Liver (tissue), 9 donors: ENCODE measurements around the gene UBAP1L. TPM values are rescaled to one million over a fixed set of nuclear protein-coding genes. Genes with fewer than 3 reads are reported as not detected.

Experiments
- DNase-seq: peaks from one replicate; pipeline ENCODE4 v3.0.0-alpha.2; 2017; ENCODE audit warnings: low spot score
- H3K27ac ChIP-seq, 2 donors: one replicate each; pipeline ENCODE4 v1.7.0; 2013; ENCODE audit warnings: inconsistent platforms in 2 of 2, low read length in 2 of 2, control low read depth in 1 of 2, low read depth in 1 of 2, mild to moderate bottlenecking in 1 of 2
- H3K27me3 ChIP-seq, 4 donors: one replicate each; pipeline versions ENCODE4 v1.6.1 to v1.7.0; 2013; ENCODE audit warnings: low read length in 3 of 4, inconsistent platforms in 1 of 4, mild to moderate bottlenecking in 1 of 4, moderate library complexity in 1 of 4; ENCODE audit not compliant: control insufficient read depth in 4 of 4, insufficient read depth in 4 of 4
- H3K36me3 ChIP-seq, 4 donors: one replicate each; pipeline versions ENCODE4 v1.6.1 to v1.7.0; 2013; ENCODE audit warnings: low read length in 3 of 4, mild to moderate bottlenecking in 3 of 4, low read depth in 1 of 4, moderate library complexity in 1 of 4; ENCODE audit not compliant: control insufficient read depth in 4 of 4, insufficient read depth in 3 of 4
- H3K4me1 ChIP-seq, 4 donors: one replicate each; pipeline versions ENCODE4 v1.6.1 to v1.7.0; 2013; ENCODE audit warnings: low read length in 3 of 4, mild to moderate bottlenecking in 3 of 4, moderate library complexity in 1 of 4; ENCODE audit not compliant: control insufficient read depth in 4 of 4, insufficient read depth in 4 of 4
- H3K4me3 ChIP-seq, 3 donors: one replicate each; pipeline versions ENCODE4 v1.6.1 to v1.7.0; 2013; ENCODE audit warnings: low read length in 3 of 3, control low read depth in 1 of 3, low read depth in 1 of 3, mild to moderate bottlenecking in 1 of 3
- H3K9ac ChIP-seq, 2 donors: one replicate each; pipeline ENCODE4 v1.7.0; 2013; ENCODE audit warnings: low read length in 2 of 2, mild to moderate bottlenecking in 2 of 2, moderate library complexity in 2 of 2, control low read depth in 1 of 2, low read depth in 1 of 2
- H3K9me3 ChIP-seq, 4 donors: one replicate each; pipeline versions ENCODE4 v1.6.1 to v1.7.0; 2013; ENCODE audit warnings: low read length in 3 of 4; ENCODE audit not compliant: control insufficient read depth in 4 of 4
- FOXA1 ChIP-seq: IDR thresholded peaks from 2 replicates; pipeline ENCODE4 v1.6.1; 2016; ENCODE audit warnings: antibody characterized with exemption
- FOXA2 ChIP-seq: IDR thresholded peaks from 2 replicates; pipeline ENCODE4 v1.6.1; 2016; ENCODE audit warnings: antibody characterized with exemption
- GABPA ChIP-seq, 2 donors: IDR thresholded peaks in 1 of 2; conservative IDR thresholded peaks in 1 of 2; 2 replicates each; pipeline ENCODE4 v1.6.1; 2016; ENCODE audit warnings: antibody characterized with exemption in 2 of 2, mild to moderate bottlenecking in 1 of 2, moderate library complexity in 1 of 2
- HNF4A ChIP-seq, 2 donors: conservative IDR thresholded peaks; 2 replicates each; pipeline ENCODE4 v1.6.1; 2016; ENCODE audit warnings: antibody characterized with exemption in 2 of 2, mild to moderate bottlenecking in 2 of 2
- HNF4G ChIP-seq: IDR thresholded peaks from 2 replicates; pipeline ENCODE4 v1.6.1; 2016; ENCODE audit warnings: antibody characterized with exemption
- JUND ChIP-seq, 2 donors: IDR thresholded peaks; 2 replicates each; pipeline ENCODE4 v1.6.1; 2016; ENCODE audit warnings: antibody characterized with exemption in 2 of 2
- NR2F2 ChIP-seq: IDR thresholded peaks from 2 replicates; pipeline ENCODE4 v1.6.1; 2016; ENCODE audit warnings: antibody characterized with exemption
- RAD21 ChIP-seq, 2 donors: IDR thresholded peaks; 2 replicates each; pipeline ENCODE4 v1.6.1; 2016; ENCODE audit warnings: antibody characterized with exemption in 2 of 2, mild to moderate bottlenecking in 2 of 2
- YY1 ChIP-seq: IDR thresholded peaks from 2 replicates; pipeline ENCODE4 v1.6.1; 2016; ENCODE audit warnings: antibody characterized with exemption, mild to moderate bottlenecking
- WGBS: extraction: QIAGEN DNeasy Blood & Tissue Kit; methylation state at CpG from one replicate; pipeline ENCODE4 v1.1.7; 2013; 5-methylcytosine and 5-hydroxymethylcytosine counted together
- polyA plus RNA-seq, 2 donors: library from polyadenylated mRNA; stranded (reverse) in 1 of 2; unstranded in 1 of 2; fragments of 200-250 nt in 1 of 2; fragments of >200 nt in 1 of 2; fragmentation: Nextera tagmentation in 1 of 2; extraction: Ambion mirVana in 1 of 2; gene quantifications; one replicate each; pipeline versions ENCODE4 v1.2.1 to v1.2.3, GENCODE V29; 2013 to 2015
- total RNA-seq, 2 donors: library from RNA; depleted of rRNA; stranded (reverse); fragments of >200 nt; gene quantifications; one replicate each; pipeline ENCODE4 v1.2.3, GENCODE V29; 2014
- TF ChIP-seq, protein P1 (sequence below): IDR thresholded peaks from 2 replicates; pipeline ENCODE4 v1.6.1; 2016; ENCODE audit warnings: antibody characterized with exemption, mild to moderate bottlenecking
- TF ChIP-seq, protein P2 (sequence below): IDR thresholded peaks from 2 replicates; pipeline ENCODE4 v1.6.1; 2016; ENCODE audit warnings: antibody characterized with exemption
- TF ChIP-seq, protein P3 (sequence below): fragments of 150-350 bp; IDR thresholded peaks from 2 replicates; pipeline ENCODE4 v1.5.1; 2017; ENCODE audit warnings: improper control_type of control experiment, low read depth, low read length; ENCODE audit not compliant: missing input control
- TF ChIP-seq, protein P4 (sequence below): IDR thresholded peaks from 2 replicates; pipeline ENCODE4 v1.6.1; 2016; ENCODE audit warnings: antibody characterized with exemption
- TF ChIP-seq, protein P5 (sequence below): IDR thresholded peaks from 2 replicates; pipeline ENCODE4 v1.6.1; 2016; ENCODE audit warnings: antibody characterized with exemption
- donor health status: healthy.
- donor health status: healthy.
- donor health status: healthy.
- donor health status: healthy.
- donor health status: healthy.

UBAP1L gene
- total and polyA plus RNA-seq, 4 donors = 0.57 to 6.9 (median 0.90) TPM

DNA sequence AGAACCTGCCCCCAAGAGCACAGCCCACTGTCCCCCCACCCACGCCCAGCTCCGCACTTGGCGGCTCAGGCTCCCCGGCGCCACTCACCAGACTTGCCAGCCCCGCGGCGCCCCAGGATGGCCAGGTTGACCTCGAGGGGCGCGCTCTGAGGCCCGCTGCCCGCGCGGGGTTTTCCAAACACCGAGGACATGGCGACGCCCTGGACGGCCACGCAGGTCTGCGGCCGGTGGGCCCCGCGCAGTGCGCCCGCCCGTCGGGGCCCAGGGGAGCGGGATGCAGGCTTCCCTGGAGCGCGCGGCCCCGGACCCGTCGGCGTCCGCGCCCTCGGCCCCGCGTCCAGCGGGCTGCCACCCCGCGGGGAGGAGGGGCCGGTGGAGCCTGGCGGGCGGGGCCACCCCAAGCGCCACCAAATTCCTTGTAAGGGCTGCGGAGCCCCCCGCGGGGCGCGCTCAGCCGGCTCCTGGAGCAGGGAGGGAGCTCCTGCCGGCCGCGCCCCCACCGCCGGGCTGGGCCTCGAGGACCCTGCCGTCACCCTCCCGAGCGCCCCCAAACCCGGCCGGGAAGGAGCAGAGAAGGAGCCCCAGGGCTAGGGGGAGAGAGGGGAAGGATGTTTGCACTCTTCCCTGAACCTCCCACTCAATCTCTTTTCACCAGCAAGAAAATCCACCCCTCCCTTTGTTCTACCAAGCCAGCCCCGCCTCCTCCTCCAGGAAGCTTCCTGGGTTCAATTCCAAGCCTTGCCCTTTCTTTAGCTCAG lies 47.2 kb downstream of the UBAP1L start, which contains the start of gene RASL12:
Gene RASL12, minus strand, starts transcription at position 347 of the 758 bp plus-strand sequence. Its CDS starts 156 bp downstream, at position 191.
- Histone ChIP-seq H3K27ac (no peak within 1 kb of the TSS), H3K4me3 (peak within 1 kb of the TSS in 1 of 3 donors; percentile 27), H3K9me3 (no peaks in the 10 kb centered on the region), H3K4me1 (peaks cover 0 to 2% (median 0%) of the 10 kb centered on the region in 4 donors), H3K9ac (no peak within 1 kb of the TSS), H3K27me3 (no peaks in the 10 kb centered on the region), H3K36me3 (no peaks in the 10 kb centered on the region)
- TF ChIP-seq, protein P1, sequence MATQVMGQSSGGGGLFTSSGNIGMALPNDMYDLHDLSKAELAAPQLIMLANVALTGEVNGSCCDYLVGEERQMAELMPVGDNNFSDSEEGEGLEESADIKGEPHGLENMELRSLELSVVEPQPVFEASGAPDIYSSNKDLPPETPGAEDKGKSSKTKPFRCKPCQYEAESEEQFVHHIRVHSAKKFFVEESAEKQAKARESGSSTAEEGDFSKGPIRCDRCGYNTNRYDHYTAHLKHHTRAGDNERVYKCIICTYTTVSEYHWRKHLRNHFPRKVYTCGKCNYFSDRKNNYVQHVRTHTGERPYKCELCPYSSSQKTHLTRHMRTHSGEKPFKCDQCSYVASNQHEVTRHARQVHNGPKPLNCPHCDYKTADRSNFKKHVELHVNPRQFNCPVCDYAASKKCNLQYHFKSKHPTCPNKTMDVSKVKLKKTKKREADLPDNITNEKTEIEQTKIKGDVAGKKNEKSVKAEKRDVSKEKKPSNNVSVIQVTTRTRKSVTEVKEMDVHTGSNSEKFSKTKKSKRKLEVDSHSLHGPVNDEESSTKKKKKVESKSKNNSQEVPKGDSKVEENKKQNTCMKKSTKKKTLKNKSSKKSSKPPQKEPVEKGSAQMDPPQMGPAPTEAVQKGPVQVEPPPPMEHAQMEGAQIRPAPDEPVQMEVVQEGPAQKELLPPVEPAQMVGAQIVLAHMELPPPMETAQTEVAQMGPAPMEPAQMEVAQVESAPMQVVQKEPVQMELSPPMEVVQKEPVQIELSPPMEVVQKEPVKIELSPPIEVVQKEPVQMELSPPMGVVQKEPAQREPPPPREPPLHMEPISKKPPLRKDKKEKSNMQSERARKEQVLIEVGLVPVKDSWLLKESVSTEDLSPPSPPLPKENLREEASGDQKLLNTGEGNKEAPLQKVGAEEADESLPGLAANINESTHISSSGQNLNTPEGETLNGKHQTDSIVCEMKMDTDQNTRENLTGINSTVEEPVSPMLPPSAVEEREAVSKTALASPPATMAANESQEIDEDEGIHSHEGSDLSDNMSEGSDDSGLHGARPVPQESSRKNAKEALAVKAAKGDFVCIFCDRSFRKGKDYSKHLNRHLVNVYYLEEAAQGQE = no peak
- 18% methylated on average over 66 of the region's 66 CpGs for WGBS
- no peak for DNase-seq

DNA sequence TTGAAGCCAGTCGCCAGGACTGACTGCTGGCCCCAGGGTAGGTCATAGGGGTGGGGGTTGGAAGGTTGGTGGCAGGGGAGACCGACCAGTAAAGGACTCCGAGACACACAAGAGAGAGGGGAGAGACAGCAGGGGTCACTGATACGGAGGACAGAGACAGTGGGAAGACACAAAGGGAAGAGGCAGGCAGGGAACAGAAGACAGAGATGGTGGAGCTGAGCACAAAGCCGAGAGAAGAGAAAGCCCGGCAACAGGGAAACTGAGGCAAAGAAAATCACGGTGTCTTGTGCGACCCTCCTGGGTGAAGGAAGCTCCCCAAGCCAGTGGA lies 47.7 kb downstream of the UBAP1L start:
- no peak for DNase-seq
- Histone ChIP-seq H3K27ac (no peak overlapping the region), H3K9ac (no peak overlapping the region), H3K4me3 (peak overlapping the region in 1 of 3 donors; percentile 27), H3K36me3 (no peaks in the 10 kb centered on the region), H3K9me3 (no peaks in the 10 kb centered on the region), H3K27me3 (no peaks in the 10 kb centered on the region), H3K4me1 (peaks cover 0 to 2% (median 0%) of the 10 kb centered on the region in 4 donors)
- WGBS = 35% methylated on average over 8 of the region's 8 CpGs
- no peak for TF ChIP-seq YY1
- TF ChIP-seq, protein P2, sequence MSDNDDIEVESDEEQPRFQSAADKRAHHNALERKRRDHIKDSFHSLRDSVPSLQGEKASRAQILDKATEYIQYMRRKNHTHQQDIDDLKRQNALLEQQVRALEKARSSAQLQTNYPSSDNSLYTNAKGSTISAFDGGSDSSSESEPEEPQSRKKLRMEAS = no peak
- TF ChIP-seq, protein P3, sequence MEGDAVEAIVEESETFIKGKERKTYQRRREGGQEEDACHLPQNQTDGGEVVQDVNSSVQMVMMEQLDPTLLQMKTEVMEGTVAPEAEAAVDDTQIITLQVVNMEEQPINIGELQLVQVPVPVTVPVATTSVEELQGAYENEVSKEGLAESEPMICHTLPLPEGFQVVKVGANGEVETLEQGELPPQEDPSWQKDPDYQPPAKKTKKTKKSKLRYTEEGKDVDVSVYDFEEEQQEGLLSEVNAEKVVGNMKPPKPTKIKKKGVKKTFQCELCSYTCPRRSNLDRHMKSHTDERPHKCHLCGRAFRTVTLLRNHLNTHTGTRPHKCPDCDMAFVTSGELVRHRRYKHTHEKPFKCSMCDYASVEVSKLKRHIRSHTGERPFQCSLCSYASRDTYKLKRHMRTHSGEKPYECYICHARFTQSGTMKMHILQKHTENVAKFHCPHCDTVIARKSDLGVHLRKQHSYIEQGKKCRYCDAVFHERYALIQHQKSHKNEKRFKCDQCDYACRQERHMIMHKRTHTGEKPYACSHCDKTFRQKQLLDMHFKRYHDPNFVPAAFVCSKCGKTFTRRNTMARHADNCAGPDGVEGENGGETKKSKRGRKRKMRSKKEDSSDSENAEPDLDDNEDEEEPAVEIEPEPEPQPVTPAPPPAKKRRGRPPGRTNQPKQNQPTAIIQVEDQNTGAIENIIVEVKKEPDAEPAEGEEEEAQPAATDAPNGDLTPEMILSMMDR = no peak
- TF ChIP-seq HNF4G = no peak
- no peak for TF ChIP-seq FOXA2
- TF ChIP-seq, protein P4, sequence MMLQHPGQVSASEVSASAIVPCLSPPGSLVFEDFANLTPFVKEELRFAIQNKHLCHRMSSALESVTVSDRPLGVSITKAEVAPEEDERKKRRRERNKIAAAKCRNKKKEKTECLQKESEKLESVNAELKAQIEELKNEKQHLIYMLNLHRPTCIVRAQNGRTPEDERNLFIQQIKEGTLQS = no peak
- TF ChIP-seq JUND (IDR thresholded peaks at IDR 0.05) = no peak
- TF ChIP-seq, protein P5, sequence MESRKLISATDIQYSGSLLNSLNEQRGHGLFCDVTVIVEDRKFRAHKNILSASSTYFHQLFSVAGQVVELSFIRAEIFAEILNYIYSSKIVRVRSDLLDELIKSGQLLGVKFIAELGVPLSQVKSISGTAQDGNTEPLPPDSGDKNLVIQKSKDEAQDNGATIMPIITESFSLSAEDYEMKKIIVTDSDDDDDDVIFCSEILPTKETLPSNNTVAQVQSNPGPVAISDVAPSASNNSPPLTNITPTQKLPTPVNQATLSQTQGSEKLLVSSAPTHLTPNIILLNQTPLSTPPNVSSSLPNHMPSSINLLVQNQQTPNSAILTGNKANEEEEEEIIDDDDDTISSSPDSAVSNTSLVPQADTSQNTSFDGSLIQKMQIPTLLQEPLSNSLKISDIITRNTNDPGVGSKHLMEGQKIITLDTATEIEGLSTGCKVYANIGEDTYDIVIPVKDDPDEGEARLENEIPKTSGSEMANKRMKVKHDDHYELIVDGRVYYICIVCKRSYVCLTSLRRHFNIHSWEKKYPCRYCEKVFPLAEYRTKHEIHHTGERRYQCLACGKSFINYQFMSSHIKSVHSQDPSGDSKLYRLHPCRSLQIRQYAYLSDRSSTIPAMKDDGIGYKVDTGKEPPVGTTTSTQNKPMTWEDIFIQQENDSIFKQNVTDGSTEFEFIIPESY = no peak
- no peak for TF ChIP-seq HNF4A (conservative IDR thresholded peaks at IDR 0.05)
- no peak for TF ChIP-seq NR2F2
- TF ChIP-seq GABPA (IDR thresholded peaks at IDR 0.05 in 1 of 2, conservative IDR thresholded peaks at IDR 0.05 in 1 of 2) = no peak
- no peak for TF ChIP-seq RAD21 (IDR thresholded peaks at IDR 0.05)
- TF ChIP-seq FOXA1 = no peak
- TF ChIP-seq, protein P1 = no peak
